Measurements from ENCODE around the gene C2CD4C. TPM values are rescaled to one million over a fixed set of nuclear protein-coding genes. Genes with fewer than 3 reads are reported as not detected.

The C2CD4C gene
- total RNA-seq, 1 experiment from 2014 or later: 0.12 TPM

GRCh38 chr19:419721-420515 lies 11.0 kb upstream of the C2CD4C start:
- no peaks in the 10 kb centered on the region for H3K4me1 Mint-ChIP-seq (ENCODE audit: low read depth, unreplicated experiment)
- H3K27me3 Mint-ChIP-seq (ENCODE audit: unreplicated experiment): no peaks in the 10 kb centered on the region
- no peak for DNase-seq
- no peak for TF ChIP-seq CTCF (IDR thresholded peaks at IDR 0.05; ENCODE audit: unreplicated experiment)
- intact Hi-C loops (cut with micrococcal nuclease; ENCODE audit: unreplicated experiment): no loop called here
- H3K9me3 Mint-ChIP-seq (ENCODE audit: low read depth, unreplicated experiment): no peaks in the 10 kb centered on the region
- no peak overlapping the region for H3K27ac Mint-ChIP-seq (ENCODE audit: unreplicated experiment)
- CTCF ChIA-PET: no interaction called here
- BruUV-seq (replicated peaks): no TSS peak
- no peaks in the 10 kb centered on the region for H3K36me3 Mint-ChIP-seq (ENCODE audit: insufficient read depth, unreplicated experiment)
- no peak overlapping the region for H3K4me3 Mint-ChIP-seq (ENCODE audit: low read depth, unreplicated experiment)

- H3K27me3 Mint-ChIP-seq (ENCODE audit: unreplicated experiment): no peaks in the 10 kb centered on the region
- no TSS peak for BruUV-seq (replicated peaks)
- CTCF ChIA-PET: no interaction called here
- H3K27ac Mint-ChIP-seq (ENCODE audit: unreplicated experiment): no peak overlapping the region
- TF ChIP-seq CTCF (IDR thresholded peaks at IDR 0.05; ENCODE audit: unreplicated experiment): no peak
- no peaks in the 10 kb centered on the region for H3K36me3 Mint-ChIP-seq (ENCODE audit: insufficient read depth, unreplicated experiment)
- H3K9me3 Mint-ChIP-seq (ENCODE audit: low read depth, unreplicated experiment): no peaks in the 10 kb centered on the region
- DNase-seq: no peak
- no peaks in the 10 kb centered on the region for H3K4me1 Mint-ChIP-seq (ENCODE audit: low read depth, unreplicated experiment)
- intact Hi-C loops (cut with micrococcal nuclease; ENCODE audit: unreplicated experiment): no loop called here
- no peak overlapping the region for H3K4me3 Mint-ChIP-seq (ENCODE audit: low read depth, unreplicated experiment)
Measured at GRCh38 chr19:418761-419671, 10.1 kb upstream of the C2CD4C start.

GRCh38 chr19:416416-416815 lies 7.5 kb upstream of the C2CD4C start:
- Mint-ChIP-seq H3K36me3 (ENCODE audit: insufficient read depth, unreplicated experiment) (no peaks in the 10 kb centered on the region), H3K9me3 (ENCODE audit: low read depth, unreplicated experiment) (no peaks in the 10 kb centered on the region), H3K27ac (ENCODE audit: unreplicated experiment) (no peak overlapping the region), H3K27me3 (ENCODE audit: unreplicated experiment) (no peaks in the 10 kb centered on the region), H3K4me1 (ENCODE audit: low read depth, unreplicated experiment) (no peaks in the 10 kb centered on the region), H3K4me3 (ENCODE audit: low read depth, unreplicated experiment) (no peak overlapping the region)
- TF ChIP-seq CTCF (IDR thresholded peaks at IDR 0.05; ENCODE audit: unreplicated experiment): no peak
- intact Hi-C loops (cut with micrococcal nuclease; ENCODE audit: unreplicated experiment): no loop called here
- CTCF ChIA-PET: interaction anchor here (0.5 to 0.6 kb wide), 2 partner anchors 64 to 743 kb away, joined by 3 to 10 read pairs; no protein-coding TSS in a partner anchor
- no TSS peak for BruUV-seq (replicated peaks)
- DNase-seq: no peak

GRCh38 chr19:415292-415691 lies 6.3 kb upstream of the C2CD4C start:
- H3K36me3 Mint-ChIP-seq (ENCODE audit: insufficient read depth, unreplicated experiment): no peaks in the 10 kb centered on the region
- H3K27me3 Mint-ChIP-seq (ENCODE audit: unreplicated experiment): no peaks in the 10 kb centered on the region
- CTCF ChIA-PET: no interaction called here
- H3K9me3 Mint-ChIP-seq (ENCODE audit: low read depth, unreplicated experiment): no peaks in the 10 kb centered on the region
- no peak for DNase-seq
- no peak overlapping the region for H3K27ac Mint-ChIP-seq (ENCODE audit: unreplicated experiment)
- H3K4me1 Mint-ChIP-seq (ENCODE audit: low read depth, unreplicated experiment): no peaks in the 10 kb centered on the region
- no TSS peak for BruUV-seq (replicated peaks)
- no peak for TF ChIP-seq CTCF (IDR thresholded peaks at IDR 0.05; ENCODE audit: unreplicated experiment)
- intact Hi-C loops (cut with micrococcal nuclease; ENCODE audit: unreplicated experiment): no loop called here
- no peak overlapping the region for H3K4me3 Mint-ChIP-seq (ENCODE audit: low read depth, unreplicated experiment)

Data from Calu3 (cell line).